ENCODE results near the gene FBXW11.
"Not testable (repeated sequence)": the region's sequence is repeated elsewhere in the genome, so short reads cannot be mapped to it uniquely, and the experiment has no call there.

The FBXW11 gene

DNA sequence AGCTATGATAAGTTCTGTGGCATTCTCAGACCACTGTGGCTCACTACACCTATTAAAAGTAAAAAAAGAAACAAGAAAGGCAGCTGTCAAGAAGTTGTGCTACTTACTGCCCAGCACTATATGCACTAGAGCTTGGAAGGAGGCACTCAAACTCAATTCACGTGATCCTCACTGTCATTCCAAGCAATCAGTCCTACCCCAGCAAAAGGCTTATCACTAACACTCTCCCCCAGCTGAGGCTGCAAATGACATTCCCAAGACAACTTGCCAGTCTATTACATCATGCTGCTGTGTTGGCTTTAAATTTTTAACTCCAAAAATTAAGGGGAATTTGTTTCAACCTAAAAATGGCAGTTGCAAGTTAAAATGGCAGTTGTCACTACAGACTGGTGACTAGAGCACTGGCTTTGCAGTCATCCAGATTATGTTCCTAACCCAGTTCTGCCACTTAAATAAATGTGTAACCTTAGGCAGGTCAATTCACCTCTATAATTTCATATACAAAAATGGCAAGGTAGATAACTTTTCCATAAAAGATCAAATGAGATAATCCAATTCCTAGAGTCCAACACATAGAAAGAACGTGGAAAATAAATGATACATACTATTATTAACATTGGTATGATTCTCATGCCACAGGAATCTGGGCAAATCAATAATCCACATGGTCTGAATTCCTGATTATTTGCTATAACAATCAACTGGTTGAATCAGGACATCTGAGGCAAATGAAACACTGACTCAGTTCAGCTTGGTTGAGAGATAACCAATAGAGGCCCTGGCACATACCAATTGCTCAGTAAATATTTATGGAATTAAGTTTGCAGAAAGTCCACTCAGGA lies 52.4 kb downstream of the FBXW11 start:
- no peak for DNase-seq

DNA sequence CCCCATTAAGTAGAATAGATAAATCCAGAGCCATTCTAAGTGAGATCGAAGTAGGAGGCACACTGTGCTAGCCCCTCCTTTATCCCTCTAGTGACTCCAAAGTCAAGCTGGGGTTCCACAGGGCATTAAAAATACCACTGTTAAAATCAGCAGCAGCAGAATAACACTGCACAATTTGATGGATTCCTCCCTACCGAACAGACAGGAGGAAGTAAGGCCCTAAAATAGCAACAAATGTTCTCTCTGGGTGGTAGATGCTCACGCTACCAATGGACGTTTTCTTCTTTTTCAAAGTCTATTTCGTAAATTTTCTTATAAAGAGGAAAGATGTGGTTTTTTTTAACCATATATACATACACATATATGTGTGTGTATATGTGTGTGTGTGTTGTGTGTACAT lies 54.4 kb downstream of the FBXW11 start:
- peak in 1 of 4 experiments; percentile 24 for DNase-seq

DNA sequence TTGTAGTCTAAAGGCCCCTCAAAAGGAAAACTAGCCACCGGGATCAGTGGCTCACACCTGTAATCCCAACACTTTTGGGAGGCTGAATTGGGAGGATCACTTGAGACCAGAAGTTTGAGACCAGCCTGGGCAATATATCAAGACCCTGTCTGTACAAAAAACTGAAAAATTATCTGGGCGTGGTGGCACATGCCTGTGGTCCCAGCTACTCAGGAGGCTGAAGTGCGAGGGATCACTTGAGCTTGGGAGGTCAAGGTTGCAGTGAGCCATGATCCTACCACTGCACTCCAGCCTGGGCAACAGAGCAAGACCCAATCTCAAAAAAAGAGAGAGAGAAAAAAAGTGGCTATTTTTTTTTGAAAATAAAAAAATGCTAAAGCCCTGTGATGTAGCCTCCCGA lies 55.2 kb downstream of the FBXW11 start:
- no peak for DNase-seq

DNA sequence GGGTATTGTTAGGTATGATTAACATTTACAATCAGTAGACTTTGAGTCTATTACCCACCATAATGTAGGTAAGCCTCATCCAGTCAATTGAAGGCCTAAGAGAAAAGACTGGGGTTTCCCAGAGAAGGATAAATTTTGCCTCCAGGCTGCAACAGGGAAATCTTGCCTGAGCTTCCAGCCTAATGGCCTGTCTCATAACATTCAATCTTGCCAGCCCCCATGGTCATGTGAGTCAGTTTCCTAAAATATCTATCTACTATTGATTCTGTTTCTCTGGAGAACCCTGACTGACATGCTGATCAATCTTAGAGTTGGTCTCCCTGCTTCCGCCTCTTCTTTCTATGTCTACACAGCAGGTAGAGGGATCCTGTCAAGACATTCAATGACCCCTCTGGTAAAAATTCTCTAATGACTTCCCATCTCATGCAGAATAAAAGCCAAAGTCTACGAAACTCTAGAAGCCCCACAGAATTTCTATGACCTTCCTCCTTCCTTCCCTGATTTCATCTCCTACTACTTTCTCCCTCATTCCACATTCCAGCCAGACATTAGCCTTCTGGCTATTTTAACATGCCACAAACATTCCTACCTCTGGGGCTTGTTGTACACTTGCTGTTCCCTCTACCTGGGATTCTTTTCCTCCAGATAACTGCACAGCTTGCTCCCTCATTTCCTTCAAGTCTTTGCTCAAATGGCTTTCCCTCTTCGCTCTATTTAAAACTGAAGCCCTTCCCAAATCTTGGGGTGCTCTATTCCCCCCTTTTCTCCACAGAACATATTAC lies 60.2 kb downstream of the FBXW11 start:
- no peak for DNase-seq

DNA sequence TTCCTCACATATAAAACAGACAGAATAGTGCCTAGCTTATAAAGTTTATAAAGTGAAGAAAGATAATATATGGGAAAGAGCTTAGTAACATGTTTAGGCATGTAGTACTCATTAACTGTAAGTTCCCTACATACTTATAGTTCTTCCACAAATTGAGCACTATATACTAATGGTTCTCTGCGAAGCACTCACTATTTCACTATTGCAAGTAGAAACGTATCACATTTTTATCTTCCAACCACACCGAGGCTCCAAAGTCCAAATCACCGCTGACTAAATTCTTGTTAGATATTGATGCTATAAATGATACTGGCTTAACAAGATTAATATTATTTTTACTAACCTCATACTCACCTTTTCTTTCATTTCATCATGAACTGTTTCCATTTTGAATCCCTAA lies 61.0 kb downstream of the FBXW11 start:
- DNase-seq = no peak

DNA sequence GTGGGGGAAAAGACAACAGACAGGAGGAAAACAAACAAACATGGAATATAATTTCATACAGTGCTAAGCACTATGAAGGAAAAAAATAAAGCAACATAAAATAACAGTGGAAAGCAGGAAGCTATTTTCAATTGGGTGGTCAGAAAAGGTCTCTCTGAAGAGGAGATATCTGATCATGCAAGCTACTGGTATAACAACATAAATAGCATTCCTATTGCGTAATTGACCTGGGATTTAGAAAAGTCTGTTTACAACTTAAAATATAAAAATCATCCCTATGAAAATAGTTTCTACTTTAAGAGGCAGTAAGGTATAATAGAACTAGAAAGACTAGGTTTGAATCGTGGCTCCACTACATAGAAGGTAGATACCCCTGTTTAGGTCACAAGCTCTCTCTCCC lies 61.4 kb downstream of the FBXW11 start:
- DNase-seq = no peak

DNA sequence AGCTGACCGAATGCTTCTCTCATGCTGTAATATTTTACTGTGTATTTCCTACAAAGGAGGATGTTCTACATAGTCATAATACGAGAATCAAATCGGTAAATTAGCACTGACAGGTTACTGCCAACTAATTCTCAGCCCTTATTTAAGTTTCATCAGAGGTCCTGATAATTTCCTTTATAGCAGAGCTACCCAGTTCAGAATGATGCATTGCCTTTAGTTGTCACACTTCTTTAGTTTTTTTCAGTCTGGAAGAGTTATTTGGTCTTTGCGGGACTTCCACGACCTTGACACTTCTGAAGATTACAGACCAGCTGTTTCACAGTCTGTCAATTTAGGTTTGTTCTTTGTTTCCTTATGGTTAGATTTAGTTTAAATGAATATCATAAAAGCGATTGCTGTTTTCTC lies 64.3 kb downstream of the FBXW11 start:
- DNase-seq = not testable (repeated sequence)

DNA sequence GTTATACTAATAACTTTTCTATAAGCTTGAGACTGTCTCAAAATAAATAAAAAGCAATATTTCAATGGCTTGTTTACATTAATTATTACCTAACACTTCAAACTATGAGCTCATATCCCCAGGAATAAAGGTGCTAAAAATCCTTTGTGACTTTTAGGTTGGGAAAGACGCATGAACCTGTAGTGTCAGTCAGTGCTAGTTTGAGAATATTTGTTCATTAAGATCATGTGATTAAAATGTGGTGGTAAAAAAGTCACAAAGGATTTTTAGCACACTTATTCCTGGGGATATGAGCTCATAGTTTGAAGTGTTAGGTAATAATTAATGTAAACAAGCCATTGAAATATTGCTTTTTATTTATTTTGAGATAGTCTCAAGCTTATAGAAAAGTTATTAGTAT lies 64.8 kb downstream of the FBXW11 start:
- not testable (repeated sequence) for DNase-seq

DNA sequence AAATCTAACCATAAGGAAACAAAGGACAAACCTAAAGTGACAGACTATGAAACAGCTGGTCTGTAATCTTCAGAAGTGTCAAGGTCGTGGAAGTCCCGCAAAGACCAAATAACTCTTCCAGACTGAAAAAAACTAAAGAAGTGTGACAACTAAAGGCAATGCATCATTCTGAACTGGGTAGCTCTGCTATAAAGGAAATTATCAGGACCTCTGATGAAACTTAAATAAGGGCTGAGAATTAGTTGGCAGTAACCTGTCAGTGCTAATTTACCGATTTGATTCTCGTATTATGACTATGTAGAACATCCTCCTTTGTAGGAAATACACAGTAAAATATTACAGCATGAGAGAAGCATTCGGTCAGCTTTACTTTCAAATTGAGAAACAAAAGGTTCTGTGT lies 65.2 kb downstream of the FBXW11 start:
- DNase-seq = not testable (repeated sequence)

DNA sequence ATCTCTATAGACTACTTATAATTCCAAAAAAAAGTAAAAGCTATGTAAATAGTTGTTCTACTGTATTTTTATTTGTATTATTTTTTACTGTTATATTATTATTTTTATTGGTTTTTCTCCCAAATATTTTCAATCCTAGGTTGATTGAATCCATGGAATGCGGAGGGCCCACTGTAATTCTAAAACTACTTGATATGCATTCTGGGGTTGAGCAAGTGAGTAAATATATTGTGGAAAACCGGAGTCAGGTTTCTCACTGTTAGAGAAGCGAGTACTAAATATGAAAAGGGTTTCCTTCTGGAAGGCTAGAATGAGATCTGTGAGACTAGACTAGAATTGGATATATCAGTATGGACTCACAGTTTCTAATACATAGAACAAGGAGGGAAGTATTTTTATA lies 66.5 kb downstream of the FBXW11 start:
- DNase-seq = no peak

DNA sequence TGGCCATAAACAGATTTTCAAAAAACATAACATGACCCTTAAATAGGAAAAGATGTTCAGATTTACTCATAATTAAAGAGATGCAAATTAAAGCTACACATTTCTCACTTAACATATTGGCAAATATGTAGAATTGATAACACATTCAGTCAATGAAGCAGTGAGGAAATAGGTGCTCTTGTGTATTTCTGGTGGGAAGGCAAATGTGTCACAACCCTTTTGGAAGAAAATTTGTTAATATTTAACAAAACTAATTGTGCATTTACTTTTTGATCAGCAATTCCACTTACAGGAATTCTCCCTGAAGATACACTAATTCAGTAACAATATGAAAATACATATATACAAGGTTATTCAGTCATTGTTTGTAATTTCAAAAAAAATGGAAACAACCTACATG lies 68.1 kb downstream of the FBXW11 start:
- DNase-seq = no peak

DNA sequence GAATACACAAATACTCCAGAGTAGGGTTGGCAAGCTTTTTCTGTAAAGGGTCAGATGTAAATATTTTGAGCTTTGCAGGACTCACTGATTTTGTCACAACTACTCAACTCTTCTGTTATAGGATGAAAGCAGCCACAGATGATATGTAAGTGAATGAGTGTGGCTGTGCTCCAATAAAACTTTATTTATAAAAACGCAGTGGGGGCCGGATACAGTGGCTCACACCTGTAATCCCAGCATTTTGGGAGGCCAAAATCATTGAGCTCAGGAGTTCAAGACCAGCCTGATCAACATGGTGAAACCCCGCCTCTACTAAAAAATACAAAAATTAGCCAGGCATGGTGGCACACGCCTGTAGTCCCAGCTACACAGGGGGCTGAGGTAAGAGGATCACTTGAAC lies 69.1 kb downstream of the FBXW11 start:
- DNase-seq = no peak

DNA sequence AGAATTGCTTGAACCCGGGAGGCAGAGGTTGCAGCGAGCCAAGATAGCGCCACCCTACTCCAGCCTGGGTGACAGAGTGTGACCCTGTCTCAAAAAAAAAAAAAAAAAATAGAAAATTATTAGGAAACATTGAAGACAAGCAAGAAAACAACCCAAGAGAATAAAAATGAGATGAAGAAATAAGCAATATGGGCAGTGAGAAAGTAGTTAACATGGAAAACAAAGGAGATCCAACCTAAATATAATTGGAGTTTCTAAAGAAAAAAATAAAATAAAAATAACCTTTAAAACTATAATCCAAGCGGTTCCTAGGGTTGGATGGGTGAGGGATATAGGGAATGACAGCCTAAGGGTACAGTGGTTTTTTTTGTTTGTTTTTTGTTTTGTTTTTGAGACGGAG lies 71.9 kb downstream of the FBXW11 start:
- no peak for DNase-seq

DNA sequence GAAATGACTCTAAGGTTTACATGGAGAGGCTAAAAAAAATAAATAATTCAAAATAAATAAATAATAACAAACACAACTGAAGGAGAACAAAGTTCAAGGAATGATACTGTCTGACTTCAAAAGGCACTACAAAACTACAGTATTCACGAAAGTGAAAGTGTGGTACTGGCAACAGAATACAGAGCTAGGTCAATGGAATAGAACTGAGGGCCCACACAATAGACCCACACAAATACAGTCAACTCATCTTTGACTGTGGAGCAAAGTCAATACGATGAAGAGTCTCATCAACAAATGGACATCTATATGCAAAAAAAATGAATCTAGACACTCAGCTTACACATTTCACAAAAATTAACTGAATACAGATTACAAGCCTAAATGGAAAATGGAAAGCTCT lies 75.3 kb downstream of the FBXW11 start:
- no peak for DNase-seq

DNA sequence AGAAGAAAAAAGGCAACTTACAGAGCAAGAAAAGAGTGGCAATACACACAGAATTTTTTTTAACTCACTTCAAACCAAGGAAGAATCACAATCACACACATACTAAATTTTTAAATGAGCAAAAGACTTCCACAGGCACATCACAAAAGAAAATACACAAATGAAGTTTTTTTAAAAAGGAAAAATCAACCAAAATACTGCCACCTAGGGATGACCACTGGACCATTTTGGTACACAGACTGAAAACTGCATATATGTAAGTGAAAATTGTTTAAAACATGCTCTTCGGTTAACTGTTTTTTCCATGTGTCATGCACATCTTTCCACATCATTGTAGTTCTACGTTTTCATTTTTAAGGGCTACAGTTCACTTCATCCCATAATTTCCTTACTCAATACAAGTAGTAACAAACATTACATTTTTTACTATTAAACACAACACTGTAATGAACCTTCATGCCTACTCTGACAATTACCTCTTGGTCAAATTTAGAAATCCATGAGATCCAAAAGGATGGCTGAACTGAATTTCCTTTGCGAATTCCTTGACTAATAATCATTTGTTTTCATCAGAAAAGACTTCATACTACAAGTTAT lies 79.0 kb downstream of the FBXW11 start:
- DNase-seq = no peak

DNA sequence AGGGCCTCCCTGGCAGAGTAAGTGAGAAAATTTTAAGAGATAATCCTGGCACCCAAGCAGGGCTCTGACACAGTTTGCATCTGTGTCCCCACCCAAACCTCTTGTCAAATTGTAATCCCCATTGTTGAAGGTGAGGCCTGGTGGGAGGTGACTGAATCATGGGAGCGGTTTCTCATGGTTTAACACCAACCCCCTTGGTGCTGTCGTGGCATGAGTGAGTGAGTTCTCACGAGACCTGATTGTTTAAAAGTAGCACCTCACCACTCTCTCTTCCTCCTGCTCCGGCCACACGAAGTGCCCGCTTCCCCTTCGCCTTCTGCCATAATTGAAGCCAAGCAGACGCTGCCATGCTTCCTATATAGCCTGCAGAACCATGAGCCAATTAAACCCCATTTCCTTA lies 80.1 kb downstream of the FBXW11 start:
- peak; percentile 17 to 50 (median 44) for DNase-seq

DNA sequence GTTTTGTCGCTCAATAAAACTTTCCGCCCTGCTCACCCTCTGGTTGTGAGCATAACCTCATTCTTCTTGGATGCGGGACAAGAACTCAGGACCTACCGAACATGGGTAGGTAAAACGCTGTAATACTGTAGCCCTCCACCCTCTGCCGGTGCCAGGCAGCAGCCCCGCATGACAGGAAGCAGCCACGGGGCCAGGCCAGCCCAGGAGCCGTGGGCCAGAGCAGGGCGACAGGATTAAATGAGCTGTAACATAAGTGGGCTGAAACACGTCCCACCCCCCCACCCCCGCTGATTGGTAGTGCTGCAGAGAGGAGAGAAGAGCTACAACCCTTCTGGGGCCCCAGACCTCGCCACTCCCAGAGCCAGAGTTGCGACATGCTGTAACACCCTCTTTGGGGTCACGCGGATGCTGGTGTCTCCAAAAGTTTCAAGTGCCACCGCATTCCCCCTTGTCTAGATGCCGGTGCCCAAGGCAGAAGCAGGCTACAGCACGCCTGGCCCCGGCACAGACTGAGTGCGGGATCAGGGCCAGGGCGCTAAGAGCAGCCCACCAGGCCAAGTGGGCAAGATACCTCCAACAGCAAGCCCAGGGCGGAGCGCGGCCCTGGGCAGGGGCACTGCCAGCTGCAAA lies 81.8 kb downstream of the FBXW11 start:
- DNase-seq = no peak

DNA sequence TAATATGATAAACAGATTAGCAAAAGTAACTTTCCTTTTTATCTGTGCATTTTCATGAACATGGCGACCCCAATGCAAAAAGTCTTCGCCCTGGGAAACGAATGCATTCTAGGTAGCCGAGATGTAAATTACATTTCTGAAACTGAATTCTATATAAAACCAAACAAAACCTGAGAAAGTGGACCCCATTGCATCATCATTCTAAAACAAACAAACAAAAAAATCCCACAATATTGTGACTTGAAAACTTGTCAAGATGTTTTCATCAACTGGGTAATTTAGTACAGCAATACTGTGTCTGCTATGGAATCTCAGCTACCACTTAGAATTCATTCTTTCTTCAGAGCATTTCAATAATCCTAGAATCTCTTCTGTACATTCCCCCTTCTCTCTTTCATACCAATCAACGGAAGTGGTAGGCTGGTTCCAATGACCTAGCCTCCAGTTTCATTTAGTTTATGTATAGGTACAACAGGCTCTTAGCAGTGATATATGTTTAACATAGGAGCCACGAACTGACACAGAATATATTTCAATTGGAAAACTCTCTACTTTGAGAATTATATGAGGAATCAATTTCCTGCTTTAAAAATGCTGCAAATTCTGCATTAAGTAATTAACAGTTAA lies 85.6 kb downstream of the FBXW11 start:
- DNase-seq = no peak

DNA sequence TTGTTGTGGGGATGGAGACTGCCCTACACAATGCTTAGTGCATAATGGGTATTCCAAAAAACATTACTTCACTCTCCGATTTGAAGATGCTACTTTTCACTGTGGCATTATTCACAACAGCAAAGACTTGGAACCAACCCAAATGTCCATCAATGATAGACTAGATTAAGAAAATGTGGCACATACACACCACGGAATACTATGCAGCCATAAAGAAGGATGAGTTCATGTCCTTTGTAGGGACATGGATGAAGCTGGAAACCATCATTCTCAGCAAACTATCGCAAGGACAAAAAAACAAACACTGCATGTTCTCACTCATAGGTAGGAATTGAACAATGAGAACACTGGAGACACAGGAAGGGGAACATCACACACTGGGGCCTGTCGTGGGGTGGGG lies 90.7 kb downstream of the FBXW11 start:
- not testable (repeated sequence) for DNase-seq

DNA sequence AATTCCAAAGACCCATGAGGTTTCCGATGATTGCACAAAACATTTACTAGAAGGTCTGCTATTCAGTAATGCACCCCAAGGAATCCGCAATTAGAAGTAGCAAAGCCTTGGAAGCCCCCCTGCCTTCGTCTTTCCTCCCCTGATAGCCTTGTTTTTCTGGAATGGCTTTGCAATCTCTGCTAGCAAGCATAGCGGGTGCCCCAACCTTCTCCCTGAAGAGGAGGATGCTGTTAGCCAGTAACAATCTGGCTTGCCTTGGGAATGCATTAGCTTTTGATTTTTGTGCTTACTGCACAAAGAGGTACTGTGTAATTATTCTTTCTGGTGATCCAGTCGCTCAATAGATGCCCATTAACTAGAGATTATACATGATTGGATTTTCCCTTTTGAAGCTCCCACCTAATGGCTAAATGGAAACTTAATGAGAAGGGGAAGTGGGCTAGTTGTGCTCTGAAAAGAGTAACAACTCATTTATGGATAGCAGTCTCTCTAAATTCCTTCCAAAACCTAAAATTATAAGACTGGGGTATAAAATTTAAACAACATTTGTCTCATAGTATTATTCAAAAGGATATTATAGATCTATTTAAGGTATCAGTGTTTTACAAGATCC lies 91.6 kb downstream of the FBXW11 start:
- no peak for DNase-seq

DNA sequence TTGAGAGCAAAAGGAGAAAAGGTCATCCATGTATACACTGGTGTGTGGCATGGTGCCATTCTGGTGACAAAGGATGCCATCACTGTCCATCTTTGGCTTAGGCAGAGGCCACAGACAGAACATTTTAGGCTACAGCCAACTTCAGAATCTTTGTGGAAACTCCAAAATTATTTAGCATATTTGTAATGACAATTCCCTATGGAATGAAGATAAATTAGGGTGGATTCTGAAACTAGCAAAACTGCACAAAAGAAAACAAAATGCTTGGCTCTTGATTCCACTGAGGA lies 92.5 kb downstream of the FBXW11 start:
- no peak for DNase-seq

DNA sequence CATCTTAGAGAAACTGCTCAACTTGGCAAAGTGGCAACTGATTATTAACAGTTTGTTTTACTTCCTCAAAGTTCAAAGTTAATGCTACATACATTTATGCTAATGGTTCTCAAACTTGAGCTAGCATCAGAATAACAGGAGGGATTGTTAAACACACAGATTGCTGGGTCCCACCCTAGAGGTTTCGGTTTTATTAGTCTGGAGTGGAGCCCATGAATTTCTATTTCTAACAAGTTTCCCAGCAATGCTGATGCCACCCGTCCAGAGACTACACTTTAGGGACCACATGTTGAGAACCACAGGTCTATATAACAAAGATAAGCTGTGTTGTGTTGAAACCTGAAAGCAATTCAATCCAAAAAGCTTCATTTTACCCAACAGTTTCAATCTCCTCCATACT lies 95.3 kb downstream of the FBXW11 start:
- no peak for DNase-seq

DNA sequence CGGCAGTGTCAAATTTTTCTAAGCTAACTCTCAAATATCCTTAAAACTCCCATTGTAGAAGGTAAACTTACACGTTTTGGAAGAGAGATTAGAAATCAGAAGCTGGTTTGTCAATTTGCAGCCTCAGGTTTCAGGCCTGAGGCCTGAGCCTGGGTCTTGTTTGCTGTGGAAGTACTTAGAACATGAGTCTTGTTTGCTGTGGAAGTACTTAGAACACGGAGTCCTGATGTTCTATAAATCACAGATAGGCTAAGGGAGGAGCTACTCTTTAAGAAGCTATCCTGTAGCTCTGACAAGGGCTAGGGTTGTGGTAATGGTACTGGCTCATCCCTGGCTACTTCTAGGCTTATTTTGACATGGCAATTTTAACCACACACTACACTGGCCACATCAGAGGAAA lies 97.8 kb downstream of the FBXW11 start:
- no peak for DNase-seq

Measured in suppressor macrophage (primary cell).